Hepatocyte (in vitro differentiated cells): Measurements from ENCODE around the gene DPPA4.

ENCODE experiments used
- EZH2 ChIP-seq: fragments of 200-600 bp; sonication (generic); IDR thresholded peaks from 2 replicates; pipeline ENCODE4 v1.6.1; 2016; ENCODE audit warnings: antibody characterized with exemption, mild to moderate bottlenecking, borderline replicate concordance
- TF ChIP-seq, protein P1 (sequence below): fragments of 200-600 bp; sonication (generic); IDR thresholded peaks from 2 replicates; pipeline ENCODE4 v1.5.1; 2016; ENCODE audit warnings: antibody characterized with exemption, mild to moderate bottlenecking; ENCODE audit not compliant: poor library complexity

DNA sequence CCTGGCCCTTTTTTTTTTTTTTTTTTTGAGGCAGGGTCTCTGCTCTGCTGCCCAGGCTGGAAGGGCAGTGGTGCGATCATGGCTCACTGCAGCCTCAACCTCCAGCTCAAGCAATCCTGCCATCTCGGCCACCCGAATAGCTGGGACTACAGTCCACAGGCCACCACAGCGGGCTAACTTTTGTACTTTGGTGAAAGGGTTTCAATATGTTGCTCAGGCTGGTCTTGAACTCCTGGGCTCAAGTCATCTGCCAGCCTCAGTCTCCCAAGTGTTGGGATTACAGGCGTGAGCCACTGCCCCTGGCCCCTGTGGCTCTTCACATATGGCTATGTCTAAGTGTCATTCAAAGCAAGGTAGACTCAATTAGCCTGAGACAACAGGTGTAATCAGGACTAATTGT is 12.2 kb downstream of the DPPA4 start:
- TF ChIP-seq, protein P1, sequence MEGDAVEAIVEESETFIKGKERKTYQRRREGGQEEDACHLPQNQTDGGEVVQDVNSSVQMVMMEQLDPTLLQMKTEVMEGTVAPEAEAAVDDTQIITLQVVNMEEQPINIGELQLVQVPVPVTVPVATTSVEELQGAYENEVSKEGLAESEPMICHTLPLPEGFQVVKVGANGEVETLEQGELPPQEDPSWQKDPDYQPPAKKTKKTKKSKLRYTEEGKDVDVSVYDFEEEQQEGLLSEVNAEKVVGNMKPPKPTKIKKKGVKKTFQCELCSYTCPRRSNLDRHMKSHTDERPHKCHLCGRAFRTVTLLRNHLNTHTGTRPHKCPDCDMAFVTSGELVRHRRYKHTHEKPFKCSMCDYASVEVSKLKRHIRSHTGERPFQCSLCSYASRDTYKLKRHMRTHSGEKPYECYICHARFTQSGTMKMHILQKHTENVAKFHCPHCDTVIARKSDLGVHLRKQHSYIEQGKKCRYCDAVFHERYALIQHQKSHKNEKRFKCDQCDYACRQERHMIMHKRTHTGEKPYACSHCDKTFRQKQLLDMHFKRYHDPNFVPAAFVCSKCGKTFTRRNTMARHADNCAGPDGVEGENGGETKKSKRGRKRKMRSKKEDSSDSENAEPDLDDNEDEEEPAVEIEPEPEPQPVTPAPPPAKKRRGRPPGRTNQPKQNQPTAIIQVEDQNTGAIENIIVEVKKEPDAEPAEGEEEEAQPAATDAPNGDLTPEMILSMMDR: no peak
- no peak for TF ChIP-seq EZH2
